Measurements from ENCODE around the gene MMP24. TPM values are rescaled to one million over a fixed set of nuclear protein-coding genes. Genes with fewer than 3 reads are reported as not detected.

Gene MMP24
- total RNA-seq, 1 donor from 2014 or later, result 15.6 TPM

GRCh38 chr20:35316086-35316485 lies 89.6 kb downstream of the MMP24 start:
- no peaks in the 10 kb centered on the region for H4K20me1 ChIP-seq (ENCODE audit: insufficient read depth, low read length)
- peaks cover 5% of the 10 kb centered on the region for H3K79me2 ChIP-seq (ENCODE audit: insufficient read depth, low read length)
- DNase-seq (ENCODE audit: low read depth) (no peak), FAIRE-seq (no peak)
- H3K27me3 ChIP-seq (ENCODE audit: insufficient read depth, low read length), result no peaks in the 10 kb centered on the region
- no peak for TF ChIP-seq EZH2 (IDR thresholded peaks at IDR 0.05; ENCODE audit: insufficient read depth, low read length)
- TF ChIP-seq CTCF (IDR thresholded peaks at IDR 0.05; ENCODE audit: insufficient read depth, low read depth, low read length), result no peak
- peak overlapping the region; percentile 76 for H3K27ac ChIP-seq (ENCODE audit: low read depth, low read length)
- no peaks in the 10 kb centered on the region for H3K27me3 Mint-ChIP-seq (ENCODE audit: low read depth, unreplicated experiment)
- no peaks in the 10 kb centered on the region for H3K9me3 ChIP-seq (ENCODE audit: insufficient read depth, low read depth, low read length)
- peak overlapping the region; percentile 64 for H3K9ac ChIP-seq (ENCODE audit: low read length)
- H3K4me2 ChIP-seq (ENCODE audit: low read length), result no peak overlapping the region
- H3K27ac Mint-ChIP-seq (ENCODE audit: unreplicated experiment), result peak overlapping the region; percentile 81
- H3K4me3 Mint-ChIP-seq (ENCODE audit: unreplicated experiment), result no peak overlapping the region
- peaks cover 78% of the 10 kb centered on the region for H3K4me1 ChIP-seq (ENCODE audit: insufficient read depth, low read length)
- H3K36me3 ChIP-seq (ENCODE audit: insufficient read depth, low read length), result no peaks in the 10 kb centered on the region
- no peak overlapping the region for H2AFZ ChIP-seq (ENCODE audit: low read depth, low read length)
- peaks cover 73% of the 10 kb centered on the region for H3K4me1 Mint-ChIP-seq (ENCODE audit: low read depth, unreplicated experiment)
- H3K4me3 ChIP-seq (ENCODE audit: insufficient read depth, low read depth, low read length), result no peak overlapping the region
- H3K36me3 Mint-ChIP-seq (ENCODE audit: low read depth, unreplicated experiment), result peaks cover 5% of the 10 kb centered on the region
- no peaks in the 10 kb centered on the region for H3K9me3 Mint-ChIP-seq (ENCODE audit: unreplicated experiment)

- Histone ChIP-seq H3K4me1 (ENCODE audit: insufficient read depth, low read length) (peaks cover 73% of the 10 kb centered on the region), H4K20me1 (ENCODE audit: insufficient read depth, low read length) (no peaks in the 10 kb centered on the region), H2AFZ (ENCODE audit: low read depth, low read length) (no peak overlapping the region), H3K9me3 (ENCODE audit: insufficient read depth, low read depth, low read length) (no peaks in the 10 kb centered on the region), H3K36me3 (ENCODE audit: insufficient read depth, low read length) (no peaks in the 10 kb centered on the region), H3K4me2 (ENCODE audit: low read length) (peak overlapping the region; percentile 75), H3K79me2 (ENCODE audit: insufficient read depth, low read length) (peaks cover 5% of the 10 kb centered on the region), H3K9ac (ENCODE audit: low read length) (peak overlapping the region; percentile 80), H3K4me3 (ENCODE audit: insufficient read depth, low read depth, low read length) (no peak overlapping the region), H3K27me3 (ENCODE audit: insufficient read depth, low read length) (no peaks in the 10 kb centered on the region), H3K27ac (ENCODE audit: low read depth, low read length) (peak overlapping the region; percentile 97)
- Mint-ChIP-seq H3K4me1 (ENCODE audit: low read depth, unreplicated experiment) (peaks cover 66% of the 10 kb centered on the region), H3K36me3 (ENCODE audit: low read depth, unreplicated experiment) (peaks cover 5% of the 10 kb centered on the region), H3K9me3 (ENCODE audit: unreplicated experiment) (no peaks in the 10 kb centered on the region), H3K27me3 (ENCODE audit: low read depth, unreplicated experiment) (no peaks in the 10 kb centered on the region), H3K4me3 (ENCODE audit: unreplicated experiment) (peak overlapping the region; percentile 27), H3K27ac (ENCODE audit: unreplicated experiment) (peak overlapping the region; percentile 96)
- FAIRE-seq (no peak), DNase-seq (ENCODE audit: low read depth) (no peak)
- TF ChIP-seq EZH2 (IDR thresholded peaks at IDR 0.05; ENCODE audit: insufficient read depth, low read length), result no peak
- TF ChIP-seq CTCF (IDR thresholded peaks at IDR 0.05; ENCODE audit: insufficient read depth, low read depth, low read length), result no peak
These were observed 91.1 kb downstream of the MMP24 start for GRCh38 chr20:35317416-35318210.
